GM21526 (cell line): Measurements from ENCODE around the gene UNC5C.

Experiments used
- ATAC-seq: cut with Tn5 transposase; IDR thresholded peaks from one replicate; pipeline ENCODE4 v1.9.1; 2021; ENCODE audit warnings: moderate library complexity; ENCODE audit not compliant: unreplicated experiment, low FRiP score

UNC5C gene

GRCh38 chr4:95288552-95288951 lies 260.2 kb downstream of the UNC5C start:
- no peak for ATAC-seq

GRCh38 chr4:95285797-95286196 lies 263.0 kb downstream of the UNC5C start:
- ATAC-seq = no peak

DNA sequence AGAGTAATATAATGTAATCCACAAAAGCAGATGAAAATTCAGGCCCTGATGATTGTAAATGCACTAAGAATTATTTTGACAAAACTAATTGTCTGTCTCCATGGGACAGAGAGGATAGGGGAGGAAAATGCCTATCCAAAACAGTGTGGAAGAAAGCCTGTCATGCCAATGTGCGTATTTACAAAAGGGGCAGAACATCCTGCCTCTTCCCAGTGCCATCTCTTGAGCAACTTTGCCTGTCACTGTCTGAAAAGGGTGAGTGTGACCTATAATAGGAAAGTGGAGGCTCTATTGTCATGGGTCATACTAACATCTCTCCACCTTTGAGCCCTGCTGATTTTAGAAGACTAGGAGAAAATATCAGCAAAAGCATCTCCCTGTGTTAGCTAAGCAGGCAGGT lies 264.1 kb downstream of the UNC5C start:
- ATAC-seq = no peak

GRCh38 chr4:95283320-95283719 lies 265.5 kb downstream of the UNC5C start:
- no peak for ATAC-seq

DNA sequence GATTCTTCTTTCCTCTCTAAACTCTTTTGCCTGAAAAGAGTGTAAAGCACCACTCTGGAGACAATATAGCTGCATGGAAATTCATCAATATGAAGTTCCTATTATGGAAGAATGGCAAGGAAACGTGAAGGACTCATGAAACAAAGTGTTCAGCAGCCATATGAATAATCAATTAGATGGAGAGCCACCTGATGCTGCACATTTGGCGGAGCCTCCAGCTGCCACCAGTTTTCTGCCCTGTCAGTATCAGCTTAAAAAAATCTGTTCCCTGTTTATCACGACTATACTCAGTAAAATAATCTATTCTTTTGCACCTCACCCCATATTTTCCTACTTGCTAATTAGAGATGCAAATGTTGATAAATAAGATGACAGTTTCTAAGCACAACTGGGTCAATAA lies 276.0 kb downstream of the UNC5C start:
- no peak for ATAC-seq

GRCh38 chr4:95272036-95272435 lies 276.7 kb downstream of the UNC5C start:
- no peak for ATAC-seq

- ATAC-seq = no peak
These were observed 279.8 kb downstream of the UNC5C start for GRCh38 chr4:95268819-95269565.

DNA sequence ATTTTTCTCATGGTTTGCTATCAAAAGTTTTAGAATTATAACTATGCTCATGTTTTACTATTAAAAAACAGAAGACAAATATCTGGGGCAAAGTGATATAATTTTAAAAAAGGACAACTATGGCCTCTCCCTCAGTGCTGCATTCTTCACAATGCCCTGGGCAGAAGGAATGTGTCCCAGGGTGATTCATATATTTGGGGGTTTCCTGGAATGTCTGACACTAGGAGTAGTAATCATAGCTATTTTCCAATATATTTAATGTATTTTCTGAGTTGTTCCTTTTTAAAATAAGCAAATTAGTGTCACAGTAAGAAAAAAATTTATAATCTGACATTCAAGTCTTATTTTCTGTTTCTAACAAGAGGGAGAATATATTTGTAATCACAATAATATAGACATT lies 281.7 kb downstream of the UNC5C start:
- no peak for ATAC-seq

DNA sequence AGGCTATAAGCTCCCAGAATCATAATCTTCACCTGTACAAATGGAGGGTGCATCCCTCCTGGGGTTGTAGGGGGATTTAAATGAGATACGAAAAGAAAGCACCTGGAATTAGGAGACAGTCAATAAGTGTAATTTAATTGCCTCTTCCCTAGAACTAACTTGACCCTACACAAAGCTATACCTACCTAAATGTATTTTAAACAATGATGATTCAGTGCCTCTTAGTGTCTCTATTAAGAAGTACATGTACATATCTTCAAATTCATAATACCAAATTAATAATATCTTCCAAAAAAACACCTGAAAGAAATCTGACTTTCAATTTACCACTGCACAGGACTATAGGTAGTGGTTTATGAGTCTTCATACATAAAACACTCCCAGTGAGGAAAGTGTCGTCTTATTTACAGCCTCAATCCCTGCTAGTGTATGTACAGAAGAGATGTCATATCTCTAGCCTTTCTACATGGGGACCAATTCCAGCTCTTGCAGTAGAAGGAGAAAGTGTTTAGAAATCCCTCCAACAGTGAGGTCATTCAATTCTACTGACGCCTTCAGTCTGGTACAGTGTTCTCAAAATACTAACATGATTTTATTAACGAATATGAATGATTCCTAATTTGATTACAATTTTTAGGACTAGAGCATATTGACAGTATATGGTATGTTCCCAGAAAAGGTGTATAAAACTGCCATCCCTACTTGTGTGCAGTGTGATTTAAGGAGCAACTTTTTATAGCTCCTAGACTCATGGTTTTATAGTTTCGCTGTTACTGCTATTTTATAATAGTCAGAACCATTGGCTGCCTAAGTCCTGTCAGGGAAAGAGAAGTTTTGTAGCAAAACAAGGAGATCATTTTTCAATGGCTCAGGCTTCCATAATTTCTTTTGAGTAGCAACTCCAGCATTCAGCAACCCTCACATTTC lies 282.7 kb downstream of the UNC5C start:
- no peak for ATAC-seq

DNA sequence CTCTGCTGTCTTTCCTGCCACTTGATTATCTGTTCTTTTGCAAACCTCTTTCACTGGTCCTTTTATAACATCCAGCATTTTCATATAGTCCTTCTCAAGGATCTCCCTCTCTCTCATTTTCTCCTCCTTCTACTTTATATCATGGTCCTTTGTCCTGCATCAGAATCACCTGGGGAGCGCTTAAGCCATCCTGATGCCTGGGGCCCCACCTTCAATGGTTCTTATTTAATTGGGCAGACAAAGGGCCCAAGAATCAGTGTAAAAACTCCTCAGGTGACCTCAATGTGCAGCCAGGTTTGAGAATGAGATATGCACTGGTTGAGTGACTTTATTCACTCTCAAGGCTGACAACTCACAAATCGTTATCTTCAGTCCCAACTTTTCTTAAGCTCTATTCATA lies 283.9 kb downstream of the UNC5C start:
- no peak for ATAC-seq

DNA sequence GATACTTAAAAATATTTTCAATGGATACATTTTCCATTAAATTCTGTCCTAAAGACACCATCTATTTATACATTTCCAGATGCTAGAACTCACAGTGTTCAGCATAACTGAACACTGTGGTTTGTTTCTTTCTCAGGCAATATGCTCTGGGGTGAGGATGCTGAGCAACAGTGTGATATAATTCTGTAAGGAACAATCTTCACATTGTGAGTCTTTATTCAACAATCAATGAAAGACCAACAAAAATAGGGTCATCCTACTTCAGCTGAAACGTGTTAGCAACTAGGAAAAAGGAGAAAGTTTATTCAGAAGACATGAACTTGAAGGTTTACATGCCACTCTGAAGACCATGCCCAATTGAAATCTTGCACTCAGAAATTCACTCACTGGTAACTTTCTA lies 284.8 kb downstream of the UNC5C start:
- ATAC-seq = no peak

DNA sequence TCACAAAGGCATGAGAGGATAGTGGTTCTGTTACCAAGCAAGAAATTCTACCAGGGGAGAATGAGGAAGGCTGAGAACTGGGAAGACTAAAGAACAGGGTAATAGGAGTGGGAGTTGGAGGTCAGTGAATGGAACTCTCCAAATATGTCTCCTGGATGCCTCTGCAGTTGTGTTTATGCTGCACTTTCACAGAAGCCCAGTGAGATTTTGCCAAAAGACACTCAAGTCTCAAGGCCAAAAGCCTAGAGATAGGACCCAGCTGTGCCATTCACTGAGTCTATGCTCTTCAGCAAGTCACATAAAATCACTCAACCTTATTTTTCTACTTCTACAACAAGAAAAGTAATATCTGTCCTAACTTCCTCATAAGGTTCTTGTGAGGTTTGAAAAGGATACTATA lies 285.4 kb downstream of the UNC5C start:
- no peak for ATAC-seq

- ATAC-seq = no peak
These were observed 292.5 kb downstream of the UNC5C start for GRCh38 chr4:95256108-95256835.

GRCh38 chr4:95255396-95256107 lies 293.2 kb downstream of the UNC5C start:
- no peak for ATAC-seq

DNA sequence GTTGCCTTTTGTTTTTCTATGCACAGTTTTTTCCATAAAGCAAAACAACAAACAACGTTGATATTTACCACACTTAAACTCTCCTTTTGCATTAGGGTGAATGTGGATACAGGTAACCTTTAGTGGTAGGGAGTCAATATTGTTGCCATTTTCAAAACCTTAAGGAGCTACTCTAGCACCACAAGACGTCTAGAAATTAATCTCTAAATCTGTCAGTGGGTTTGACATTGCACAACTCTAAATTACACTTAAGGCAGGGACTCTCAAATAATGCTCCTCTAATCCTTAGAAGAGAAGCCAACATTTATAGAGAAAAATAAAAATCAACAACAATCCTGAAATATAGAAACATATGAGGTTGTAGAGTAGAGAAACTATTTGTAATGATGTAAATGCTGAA lies 297.2 kb downstream of the UNC5C start:
- no peak for ATAC-seq

- no peak for ATAC-seq
These were observed 298.1 kb downstream of the UNC5C start for GRCh38 chr4:95250544-95251137.

DNA sequence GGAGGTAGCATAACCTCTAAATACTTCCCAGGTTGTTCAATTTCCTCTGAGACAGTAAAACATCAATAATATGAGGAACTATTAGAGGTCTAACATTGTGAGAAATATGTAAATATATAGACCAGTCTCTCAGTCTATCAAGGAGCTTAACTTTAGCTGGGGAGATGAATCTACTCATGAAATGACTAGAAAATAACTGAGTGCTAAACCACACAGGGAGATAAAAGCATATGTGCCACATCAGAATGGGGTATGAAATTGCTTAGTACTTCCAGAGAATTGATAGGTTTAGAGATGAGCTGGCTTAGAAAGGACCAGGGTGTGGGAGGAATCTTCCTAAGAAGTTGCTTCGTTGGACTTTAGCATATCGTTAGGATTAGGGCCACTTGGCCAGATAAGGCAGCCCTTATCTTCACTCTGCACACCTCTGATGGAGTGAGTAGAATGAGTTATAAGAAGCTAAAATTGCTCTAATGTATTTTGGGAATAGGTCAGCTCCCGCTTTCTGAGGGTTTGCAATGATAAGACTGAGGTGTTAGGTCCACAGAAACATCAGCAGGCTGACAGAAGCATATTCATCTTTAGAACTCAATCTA lies 299.2 kb downstream of the UNC5C start:
- ATAC-seq = no peak

GRCh38 chr4:95248720-95249425 lies 299.9 kb downstream of the UNC5C start:
- no peak for ATAC-seq

DNA sequence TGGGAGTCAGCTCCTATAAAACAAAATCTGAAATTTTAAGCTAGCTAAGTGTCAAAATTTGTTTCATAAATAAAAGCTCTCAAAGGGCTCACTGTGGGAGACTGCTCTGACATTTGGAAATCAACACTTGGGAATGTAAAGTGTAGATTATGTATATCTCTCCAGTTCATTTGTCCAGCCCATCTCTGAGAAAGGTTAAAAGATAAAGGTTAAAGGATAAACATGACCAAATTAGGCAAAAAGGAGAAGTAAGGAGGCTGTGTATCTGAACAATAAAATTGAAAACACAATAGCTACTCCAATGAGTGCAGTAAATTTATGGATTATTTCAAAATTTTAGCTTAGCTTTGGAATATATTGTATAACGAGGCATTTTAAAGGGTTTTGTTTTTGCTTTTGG lies 304.9 kb downstream of the UNC5C start:
- ATAC-seq = no peak
